ENCODE data around the gene B3GAT3.
"Not testable (repeated sequence)": the region's sequence is repeated elsewhere in the genome, so short reads cannot be mapped to it uniquely, and the experiment has no call there.

The B3GAT3 gene

GRCh38 chr11:62604460-62605120 is 17.2 kb downstream of the B3GAT3 start:
- no peak for DNase-seq (ENCODE audit: low read depth in 4 of 4, low spot score in 1 of 4)

GRCh38 chr11:62603776-62604299 is 17.9 kb downstream of the B3GAT3 start:
- DNase-seq (ENCODE audit: low read depth in 4 of 4, low spot score in 1 of 4): no peak

- no peak for DNase-seq (ENCODE audit: low read depth in 4 of 4, low spot score in 1 of 4)
Measured at GRCh38 chr11:62603072-62603408, 18.7 kb downstream of the B3GAT3 start.

GRCh38 chr11:62602141-62603071 is 19.4 kb downstream of the B3GAT3 start:
- DNase-seq (ENCODE audit: low read depth in 4 of 4, low spot score in 1 of 4): no peak

GRCh38 chr11:62601372-62602140 is 20.2 kb downstream of the B3GAT3 start, which contains the start of gene MTA2:
Gene MTA2 (minus strand): TSS chr11:62601865. CDS start chr11:62601450, 415 bp downstream.
- peak; percentile 99 for DNase-seq (ENCODE audit: low read depth in 4 of 4, low spot score in 1 of 4)

GRCh38 chr11:62601122-62601371 is 20.7 kb downstream of the B3GAT3 start:
- peak in 1 of 4 experiments; percentile 54 for DNase-seq (ENCODE audit: low read depth in 4 of 4, low spot score in 1 of 4)

GRCh38 chr11:62600367-62601121 is 21.2 kb downstream of the B3GAT3 start:
- no peak for DNase-seq (ENCODE audit: low read depth in 4 of 4, low spot score in 1 of 4)

GRCh38 chr11:62599901-62600300 is 21.9 kb downstream of the B3GAT3 start:
- no peak for DNase-seq (ENCODE audit: low read depth in 4 of 4, low spot score in 1 of 4)

- DNase-seq (ENCODE audit: low read depth in 4 of 4, low spot score in 1 of 4): peak; percentile 85 to 95 (median 89)
Measured at GRCh38 chr11:62599069-62599696, 22.6 kb downstream of the B3GAT3 start.

- no peak for DNase-seq (ENCODE audit: low read depth in 4 of 4, low spot score in 1 of 4)
Measured at GRCh38 chr11:62595124-62595523, 26.7 kb downstream of the B3GAT3 start.

- DNase-seq (ENCODE audit: low read depth in 4 of 4, low spot score in 1 of 4): peak in 2 of 4 experiments; percentile 63 to 69
Measured at GRCh38 chr11:62593434-62594044, 28.2 kb downstream of the B3GAT3 start.

GRCh38 chr11:62592989-62593421 is 28.8 kb downstream of the B3GAT3 start:
- DNase-seq (ENCODE audit: low read depth in 4 of 4, low spot score in 1 of 4): no peak

- no peak for DNase-seq (ENCODE audit: low read depth in 4 of 4, low spot score in 1 of 4)
Measured at GRCh38 chr11:62592146-62592815, 29.5 kb downstream of the B3GAT3 start.

GRCh38 chr11:62591448-62592145 is 30.2 kb downstream of the B3GAT3 start, which contains the start of gene TUT1:
Gene TUT1 (minus strand): TSS chr11:62591523. CDS start chr11:62591485, 38 bp downstream.
- DNase-seq (ENCODE audit: low read depth in 4 of 4, low spot score in 1 of 4): peak; percentile 84 to 90 (median 90)

GRCh38 chr11:62588966-62589637 is 32.7 kb downstream of the B3GAT3 start:
- DNase-seq (ENCODE audit: low read depth in 4 of 4, low spot score in 1 of 4): no peak

- DNase-seq (ENCODE audit: low read depth in 4 of 4, low spot score in 1 of 4): not testable (repeated sequence)
Measured at GRCh38 chr11:62585356-62585755, 36.4 kb downstream of the B3GAT3 start.

GRCh38 chr11:62581735-62582134 is 40.1 kb downstream of the B3GAT3 start:
- not testable (repeated sequence) for DNase-seq (ENCODE audit: low read depth in 4 of 4, low spot score in 1 of 4)

Data from stimulated activated CD4-positive, alpha-beta T cell treated with anti-CD3 and anti-CD28 coated beads, Interleukin-1b, Interleukin-23, amount 100 ng/mL, for 24 hours (primary cell).